Measurements from ENCODE around the gene C4orf50.

The C4orf50 gene

GRCh38 chr4:5890063-5890727 is 128.0 kb downstream of the C4orf50 start:
- Histone ChIP-seq H3K36me3 (ENCODE audit: insufficient read depth, low read length) (no peaks in the 10 kb centered on the region), H3K4me2 (ENCODE audit: low read length) (no peak overlapping the region), H3K27me3 (ENCODE audit: insufficient read depth, low read length) (no peaks in the 10 kb centered on the region), H3K4me3 (ENCODE audit: low read depth, low read length, poor library complexity, severe bottlenecking) (no peak overlapping the region), H3K9me3 (ENCODE audit: low read length) (no peaks in the 10 kb centered on the region), H3K27ac (ENCODE audit: low read depth, low read length, poor library complexity, severe bottlenecking) (no peak overlapping the region), H3K4me1 (ENCODE audit: insufficient read depth, low read length, severe bottlenecking) (no peaks in the 10 kb centered on the region), H3F3A (ENCODE audit: insufficient read depth, low read length) (no peaks in the 10 kb centered on the region), H3K9ac (ENCODE audit: low read length) (no peak overlapping the region), H4K20me1 (ENCODE audit: insufficient read depth, low read length) (no peaks in the 10 kb centered on the region), H3K9me2 (ENCODE audit: low read depth, low read length) (no peaks in the 10 kb centered on the region), H3K79me2 (ENCODE audit: insufficient read depth, low read length) (no peaks in the 10 kb centered on the region), H2AFZ (ENCODE audit: low read length) (no peak overlapping the region)
- no peak for TF ChIP-seq EZH2 (IDR thresholded peaks at IDR 0.05; ENCODE audit: borderline replicate concordance, low read length)

- Histone ChIP-seq H3F3A (ENCODE audit: insufficient read depth, low read length) (no peaks in the 10 kb centered on the region), H3K4me1 (ENCODE audit: insufficient read depth, low read length, severe bottlenecking) (no peaks in the 10 kb centered on the region), H3K27ac (ENCODE audit: low read depth, low read length, poor library complexity, severe bottlenecking) (no peak overlapping the region), H3K36me3 (ENCODE audit: insufficient read depth, low read length) (no peaks in the 10 kb centered on the region), H3K79me2 (ENCODE audit: insufficient read depth, low read length) (no peaks in the 10 kb centered on the region), H3K9me3 (ENCODE audit: low read length) (no peaks in the 10 kb centered on the region), H4K20me1 (ENCODE audit: insufficient read depth, low read length) (no peaks in the 10 kb centered on the region), H3K27me3 (ENCODE audit: insufficient read depth, low read length) (no peaks in the 10 kb centered on the region), H3K9ac (ENCODE audit: low read length) (no peak overlapping the region), H3K9me2 (ENCODE audit: low read depth, low read length) (no peaks in the 10 kb centered on the region), H3K4me3 (ENCODE audit: low read depth, low read length, poor library complexity, severe bottlenecking) (no peak overlapping the region), H2AFZ (ENCODE audit: low read length) (no peak overlapping the region), H3K4me2 (ENCODE audit: low read length) (no peak overlapping the region)
- no peak for TF ChIP-seq EZH2 (IDR thresholded peaks at IDR 0.05; ENCODE audit: borderline replicate concordance, low read length)
- TF ChIP-seq, protein P1, sequence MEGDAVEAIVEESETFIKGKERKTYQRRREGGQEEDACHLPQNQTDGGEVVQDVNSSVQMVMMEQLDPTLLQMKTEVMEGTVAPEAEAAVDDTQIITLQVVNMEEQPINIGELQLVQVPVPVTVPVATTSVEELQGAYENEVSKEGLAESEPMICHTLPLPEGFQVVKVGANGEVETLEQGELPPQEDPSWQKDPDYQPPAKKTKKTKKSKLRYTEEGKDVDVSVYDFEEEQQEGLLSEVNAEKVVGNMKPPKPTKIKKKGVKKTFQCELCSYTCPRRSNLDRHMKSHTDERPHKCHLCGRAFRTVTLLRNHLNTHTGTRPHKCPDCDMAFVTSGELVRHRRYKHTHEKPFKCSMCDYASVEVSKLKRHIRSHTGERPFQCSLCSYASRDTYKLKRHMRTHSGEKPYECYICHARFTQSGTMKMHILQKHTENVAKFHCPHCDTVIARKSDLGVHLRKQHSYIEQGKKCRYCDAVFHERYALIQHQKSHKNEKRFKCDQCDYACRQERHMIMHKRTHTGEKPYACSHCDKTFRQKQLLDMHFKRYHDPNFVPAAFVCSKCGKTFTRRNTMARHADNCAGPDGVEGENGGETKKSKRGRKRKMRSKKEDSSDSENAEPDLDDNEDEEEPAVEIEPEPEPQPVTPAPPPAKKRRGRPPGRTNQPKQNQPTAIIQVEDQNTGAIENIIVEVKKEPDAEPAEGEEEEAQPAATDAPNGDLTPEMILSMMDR (IDR thresholded peaks at IDR 0.05; ENCODE audit: low read length): no peak
Measured at GRCh38 chr4:5889002-5889696, 129.1 kb downstream of the C4orf50 start.

- H3K27me3 ChIP-seq (ENCODE audit: insufficient read depth, low read length): no peaks in the 10 kb centered on the region
- TF ChIP-seq EZH2 (IDR thresholded peaks at IDR 0.05; ENCODE audit: borderline replicate concordance, low read length): no peak
- TF ChIP-seq, protein P1 (IDR thresholded peaks at IDR 0.05; ENCODE audit: low read length): no peak
Measured at GRCh38 chr4:5888222-5889001, 129.8 kb downstream of the C4orf50 start.

More at GRCh38 chr4:5888222-5889001, 129.8 kb downstream of the C4orf50 start:
- no peaks in the 10 kb centered on the region for H3K79me2 ChIP-seq (ENCODE audit: insufficient read depth, low read length)
- no peak overlapping the region for H3K27ac ChIP-seq (ENCODE audit: low read depth, low read length, poor library complexity, severe bottlenecking)
- H3K9ac ChIP-seq (ENCODE audit: low read length): no peak overlapping the region
- H3F3A ChIP-seq (ENCODE audit: insufficient read depth, low read length): no peaks in the 10 kb centered on the region
- no peaks in the 10 kb centered on the region for H3K9me2 ChIP-seq (ENCODE audit: low read depth, low read length)
- H3K36me3 ChIP-seq (ENCODE audit: insufficient read depth, low read length): no peaks in the 10 kb centered on the region
- H3K4me3 ChIP-seq (ENCODE audit: low read depth, low read length, poor library complexity, severe bottlenecking): no peak overlapping the region
- no peak overlapping the region for H3K4me2 ChIP-seq (ENCODE audit: low read length)
- no peaks in the 10 kb centered on the region for H3K4me1 ChIP-seq (ENCODE audit: insufficient read depth, low read length, severe bottlenecking)
- H2AFZ ChIP-seq (ENCODE audit: low read length): no peak overlapping the region
- H3K9me3 ChIP-seq (ENCODE audit: low read length): no peaks in the 10 kb centered on the region
- no peaks in the 10 kb centered on the region for H4K20me1 ChIP-seq (ENCODE audit: insufficient read depth, low read length)

Measured in OCI-LY1 (cell line).